AG04450 (cell line): ENCODE results near the gene RNF19B. TPM values are rescaled to one million over a fixed set of nuclear protein-coding genes. Genes with fewer than 3 reads are reported as not detected.

Experiments used
- CTCF ChIA-PET: fragments of 300-600, 350-600 bp; formaldehyde crosslinking; extraction: SDS; loops from one replicate; lab custom pipeline; 2022; ENCODE audit warnings: antibody characterized with exemption, inconsistent platforms; lab: Charles Lee
- POLR2A ChIA-PET: fragments of 350-600 bp; formaldehyde crosslinking; extraction: SDS; loops from one replicate; lab custom pipeline; 2021; ENCODE audit warnings: antibody characterized with exemption, inconsistent platforms; lab: Yijun Ruan, JAX
- DNase-seq: peaks from one replicate; pipeline ENCODE4 v3.0.0-alpha.2; 2011; ENCODE audit warnings: low read depth, low spot score
- H3K27ac ChIP-seq: one replicate; pipeline ENCODE4 v1.5.1; 2012; ENCODE audit warnings: low read depth, low read length, control low read depth
- H3K27me3 ChIP-seq: one replicate; pipeline ENCODE4 v1.6.0; 2012; ENCODE audit warnings: low read length; ENCODE audit not compliant: control insufficient read depth, insufficient read depth
- H3K4me3 ChIP-seq: 2 replicates; pipeline ENCODE4 v1.5.1; 2011; ENCODE audit warnings: mild to moderate bottlenecking, low read depth, low read length, control low read depth
- H3K9me3 ChIP-seq: 2 replicates; pipeline ENCODE4 v1.5.1; 2012; ENCODE audit warnings: low read length; ENCODE audit not compliant: control insufficient read depth, insufficient read depth
- CTCF ChIP-seq: IDR thresholded peaks from 2 replicates; pipeline ENCODE4 v1.5.1; 2011; ENCODE audit warnings: low read depth, low read length, control low read depth, inconsistent platforms
- polyA plus RNA-seq: library from polyadenylated mRNA; depleted of rRNA; stranded (reverse); fragments of >200 nt; gene quantifications from 2 replicates; pipeline ENCODE4 v1.2.3, GENCODE V29; 2011

RNF19B gene
- polyA plus RNA-seq, 1 experiment = 10.1 TPM

GRCh38 chr1:32989160-32990050 is 24.8 kb upstream of the RNF19B start:
- H3K27me3 ChIP-seq = no peaks in the 10 kb centered on the region

GRCh38 chr1:32988665-32989064 is 24.1 kb upstream of the RNF19B start:
- DNase-seq = peak; percentile 59
- no peak for TF ChIP-seq CTCF
- Histone ChIP-seq H3K27ac (peak overlapping the region; percentile 98), H3K4me3 (peak overlapping the region; percentile 25; the same call in 1 of the 2 replicates), H3K27me3 (no peaks in the 10 kb centered on the region), H3K9me3 (no peaks in the 10 kb centered on the region)
- ChIA-PET CTCF (interaction anchor here (0.8 kb wide), 1 partner anchor 66 kb away, joined by 3 read pairs; no protein-coding TSS in a partner anchor), POLR2A (interaction anchor here (0.7 to 1.5 kb wide), 2 partner anchors 18 to 25 kb away, joined by 3 to 5 read pairs; no protein-coding TSS in a partner anchor)

More at GRCh38 chr1:32989160-32990050, 24.8 kb upstream of the RNF19B start:
- TF ChIP-seq CTCF = no peak
- ChIA-PET CTCF (interaction anchor here (0.7 to 0.8 kb wide), 2 partner anchors 17 to 65 kb away, joined by 3 read pairs; no protein-coding TSS in a partner anchor), POLR2A (interaction anchor here (0.7 to 1.5 kb wide), 3 partner anchors 18 to 26 kb away, joined by 3 to 6 read pairs (median 5); no protein-coding TSS in a partner anchor)
- no peaks in the 10 kb centered on the region for H3K9me3 ChIP-seq
- peak overlapping the region; percentile 98 for H3K27ac ChIP-seq
- peak; percentile 86 for DNase-seq
- peak overlapping the region; percentile 25; the same call in 1 of the 2 replicates for H3K4me3 ChIP-seq

GRCh38 chr1:32985226-32985625 is 20.6 kb upstream of the RNF19B start:
- POLR2A ChIA-PET = interaction anchor here (0.9 kb wide), 1 partner anchor 16 kb away, joined by 3 read pairs; no protein-coding TSS in a partner anchor
- no peak for TF ChIP-seq CTCF
- H3K9me3 ChIP-seq = no peaks in the 10 kb centered on the region
- H3K27me3 ChIP-seq = no peaks in the 10 kb centered on the region
- no peak overlapping the region for H3K4me3 ChIP-seq
- CTCF ChIA-PET = no interaction called here
- no peak for DNase-seq
- H3K27ac ChIP-seq = no peak overlapping the region

GRCh38 chr1:32984455-32985171 is 20.0 kb upstream of the RNF19B start:
- CTCF ChIA-PET = interaction anchor here (0.7 to 1.0 kb wide), 2 partner anchors 51 to 96 kb away, joined by 3 read pairs; partner anchors contain the start of gene AZIN2
- Histone ChIP-seq H3K9me3 (no peaks in the 10 kb centered on the region), H3K4me3 (no peak overlapping the region), H3K27me3 (no peaks in the 10 kb centered on the region), H3K27ac (peak overlapping the region; percentile 47)
- POLR2A ChIA-PET = interaction anchor here (1.1 to 1.3 kb wide), 2 partner anchors 12 to 20 kb away, joined by 3 to 5 read pairs; partner anchors contain the start of gene RNF19B
- TF ChIP-seq CTCF = no peak
- no peak for DNase-seq
